RKO (cell line): ENCODE results near the gene SEC22B.
"Not testable (repeated sequence)": the region's sequence is repeated elsewhere in the genome, so short reads cannot be mapped to it uniquely, and the experiment has no call there.

Experiments
- DNase-seq: peaks from one replicate; pipeline ENCODE4 v3.0.0-alpha.2; 2016; ENCODE audit warnings: low spot score

Gene SEC22B

DNA sequence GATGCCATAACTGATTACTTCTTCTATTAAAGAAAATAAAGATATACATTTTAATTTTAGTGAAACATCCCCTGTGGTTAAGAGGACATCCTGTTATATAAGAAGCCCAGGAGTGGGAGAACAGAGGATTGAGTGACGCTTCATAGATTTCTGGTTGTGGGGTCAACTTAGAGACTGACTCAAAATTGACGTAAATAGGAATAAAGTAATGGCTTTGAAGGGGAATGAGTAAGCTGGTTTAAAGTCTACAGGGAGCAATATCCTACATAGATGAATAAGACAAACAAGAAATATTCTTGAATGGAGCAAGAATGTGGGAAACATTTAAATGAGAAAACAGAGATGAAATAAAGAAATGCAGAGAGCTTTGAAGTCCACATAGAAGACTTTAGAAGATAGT lies 60.2 kb downstream of the SEC22B start:
- not testable (repeated sequence) for DNase-seq

GRCh38 chr1:120113134-120113533 lies 63.2 kb downstream of the SEC22B start:
- DNase-seq, result not testable (repeated sequence)

- not testable (repeated sequence) for DNase-seq
These were observed 64.1 kb downstream of the SEC22B start for GRCh38 chr1:120112212-120112611.

- not testable (repeated sequence) for DNase-seq
These were observed 64.5 kb downstream of the SEC22B start for GRCh38 chr1:120111771-120112170.

- DNase-seq, result not testable (repeated sequence)
These were observed 65.3 kb downstream of the SEC22B start for GRCh38 chr1:120111008-120111407.

DNA sequence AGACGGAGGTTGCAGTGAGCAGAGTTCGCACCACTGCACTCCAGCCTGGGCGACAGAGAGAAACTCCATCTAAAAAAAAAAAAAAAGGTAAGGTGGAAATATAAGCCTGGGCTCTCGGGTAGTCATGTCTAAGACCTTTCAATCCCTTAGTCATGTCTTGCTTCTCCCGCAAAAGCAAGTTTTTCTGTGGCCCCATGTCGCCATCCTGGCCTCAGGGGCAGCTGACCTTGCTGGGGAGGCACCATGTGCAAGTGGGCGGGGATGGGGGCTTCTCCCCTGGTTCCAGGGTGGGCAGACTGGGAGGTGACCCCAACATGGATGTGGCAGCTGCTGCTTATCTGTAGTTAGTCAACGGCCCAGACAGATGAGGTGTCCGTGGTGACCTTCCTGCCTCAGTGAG lies 66.7 kb downstream of the SEC22B start:
- DNase-seq, result not testable (repeated sequence)

DNA sequence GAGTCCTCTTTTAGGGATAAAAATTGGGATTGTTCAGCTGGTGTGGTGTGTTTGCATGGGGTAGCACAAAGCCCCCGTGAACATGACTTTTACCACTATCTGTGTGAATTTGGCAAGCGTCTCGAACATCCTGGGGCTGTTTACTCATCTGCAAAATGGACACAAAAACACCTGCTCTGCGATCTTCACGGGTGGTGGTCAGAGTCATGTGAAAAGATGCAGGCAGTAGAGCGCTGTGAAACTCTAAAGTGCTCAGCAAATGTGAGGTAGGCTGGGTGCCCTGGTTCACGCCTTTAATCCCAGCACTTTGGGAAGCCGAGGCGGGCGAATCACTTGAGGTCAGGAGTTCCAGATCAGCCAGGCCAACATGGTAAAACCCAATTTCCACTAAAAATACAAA lies 67.1 kb downstream of the SEC22B start:
- not testable (repeated sequence) for DNase-seq

DNA sequence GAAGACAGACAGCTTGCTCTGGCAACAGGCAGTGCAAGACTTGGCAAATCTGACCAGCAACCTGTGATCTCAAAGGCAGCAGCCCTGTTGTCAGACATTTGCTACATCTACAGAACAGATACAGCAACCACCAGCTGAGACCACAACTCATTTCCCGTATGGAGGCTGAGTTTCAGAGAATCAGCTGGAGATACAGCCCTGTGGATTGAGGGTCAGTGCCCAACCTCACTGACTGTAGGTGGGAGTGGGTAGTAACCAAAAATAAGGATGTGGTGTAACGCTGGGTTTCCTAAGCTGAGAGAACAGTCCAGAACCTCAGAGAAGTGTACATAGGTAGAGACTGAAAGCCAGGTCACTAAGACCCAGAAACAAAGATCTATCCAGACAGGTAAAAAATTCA lies 71.0 kb downstream of the SEC22B start:
- DNase-seq, result not testable (repeated sequence)

- DNase-seq, result not testable (repeated sequence)
These were observed 72.6 kb downstream of the SEC22B start for GRCh38 chr1:120103768-120104167.

DNA sequence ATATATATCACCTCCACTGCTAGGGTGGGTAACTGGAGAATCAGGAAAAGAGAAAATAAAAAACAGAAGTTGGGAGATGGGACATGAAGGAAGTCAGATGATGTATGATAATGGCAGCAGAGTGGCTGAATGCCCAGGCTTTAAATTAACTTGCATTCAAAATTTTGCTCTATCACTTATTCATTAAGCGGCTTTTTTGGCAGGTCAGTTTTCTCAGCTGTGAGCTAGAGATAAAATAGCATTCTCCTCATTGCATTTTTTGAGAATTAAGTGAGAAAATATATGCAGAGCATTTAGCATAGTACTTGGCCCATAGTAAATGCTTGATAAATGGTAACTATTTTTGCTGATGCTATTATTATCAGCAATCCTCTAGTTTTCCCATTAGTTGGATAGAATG lies 74.7 kb downstream of the SEC22B start:
- not testable (repeated sequence) for DNase-seq
